RWPE2 (cell line): ENCODE measurements around the gene MAS1.

ENCODE experiments used
- ATAC-seq: fragments of 200-7000 bp; cut with Tn5 transposase; 3 replicates; pipeline ENCODE4 v1.9.1; 2021; ENCODE audit warnings: low read depth
- DNase-seq: peaks from one replicate; pipeline ENCODE4 v3.0.0-alpha.2; 2020; ENCODE audit warnings: low spot score
- H3K27ac ChIP-seq: fragments of 450-650 bp; 2 replicates; pipeline ENCODE4 v1.5.1; 2017; ENCODE audit warnings: mild to moderate bottlenecking; ENCODE audit not compliant: poor library complexity, severe bottlenecking
- H3K27me3 ChIP-seq: fragments of 250-450 bp; sonication (Bioruptor Pico); 2 replicates; pipeline ENCODE4 v1.5.1; 2021; ENCODE audit warnings: mild to moderate bottlenecking, moderate library complexity; ENCODE audit not compliant: insufficient read depth, poor library complexity, severe bottlenecking
- H3K36me3 ChIP-seq: fragments of 250-450 bp; sonication (Bioruptor Pico); 2 replicates; pipeline ENCODE4 v1.5.1; 2020; ENCODE audit warnings: low read depth, mild to moderate bottlenecking, moderate library complexity
- H3K4me1 ChIP-seq: fragments of 250-450 bp; sonication (Bioruptor Pico); 2 replicates; pipeline ENCODE4 v1.5.1; 2021; ENCODE audit warnings: mild to moderate bottlenecking, moderate library complexity; ENCODE audit not compliant: insufficient read depth, poor library complexity, severe bottlenecking
- H3K4me3 ChIP-seq: fragments of 250-450 bp; sonication (Bioruptor Pico); 2 replicates; pipeline ENCODE4 v1.5.1; 2021; ENCODE audit warnings: mild to moderate bottlenecking, moderate library complexity; ENCODE audit not compliant: severe bottlenecking
- H3K9me3 ChIP-seq: fragments of 250-450 bp; sonication (Bioruptor Pico); 2 replicates; pipeline ENCODE4 v1.5.1; 2021; ENCODE audit warnings: mild to moderate bottlenecking, moderate library complexity; ENCODE audit not compliant: severe bottlenecking
- TF ChIP-seq, protein P1 (sequence below): fragments of 450-650 bp; IDR thresholded peaks from one replicate; pipeline ENCODE4 v1.5.1; 2017; ENCODE audit warnings: mild to moderate bottlenecking, moderate library complexity; ENCODE audit not compliant: poor library complexity, severe bottlenecking

MAS1 gene

DNA sequence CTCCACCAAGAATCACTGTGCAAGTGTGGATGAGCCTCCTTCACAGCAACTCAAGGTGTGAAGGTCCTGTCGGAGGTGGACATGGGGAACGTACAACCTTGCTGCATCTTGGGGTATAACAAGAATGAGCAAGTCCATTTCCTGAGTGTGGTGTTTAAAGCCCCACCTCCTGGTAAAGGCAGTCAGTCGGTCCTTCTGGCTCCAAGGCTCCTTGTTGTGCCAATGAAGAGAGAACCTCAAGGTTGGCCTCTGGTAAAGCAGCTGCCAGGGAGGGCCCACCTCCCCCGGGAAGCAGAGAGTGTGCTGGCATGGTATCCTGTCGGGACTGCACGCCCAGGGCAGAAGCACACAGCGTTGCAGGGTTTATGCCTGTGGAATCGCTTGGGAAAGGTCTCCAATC lies 12.4 kb upstream of the MAS1 start:
- H3K36me3 ChIP-seq: no peaks in the 10 kb centered on the region
- H3K4me3 ChIP-seq: no peak overlapping the region
- TF ChIP-seq, protein P1, sequence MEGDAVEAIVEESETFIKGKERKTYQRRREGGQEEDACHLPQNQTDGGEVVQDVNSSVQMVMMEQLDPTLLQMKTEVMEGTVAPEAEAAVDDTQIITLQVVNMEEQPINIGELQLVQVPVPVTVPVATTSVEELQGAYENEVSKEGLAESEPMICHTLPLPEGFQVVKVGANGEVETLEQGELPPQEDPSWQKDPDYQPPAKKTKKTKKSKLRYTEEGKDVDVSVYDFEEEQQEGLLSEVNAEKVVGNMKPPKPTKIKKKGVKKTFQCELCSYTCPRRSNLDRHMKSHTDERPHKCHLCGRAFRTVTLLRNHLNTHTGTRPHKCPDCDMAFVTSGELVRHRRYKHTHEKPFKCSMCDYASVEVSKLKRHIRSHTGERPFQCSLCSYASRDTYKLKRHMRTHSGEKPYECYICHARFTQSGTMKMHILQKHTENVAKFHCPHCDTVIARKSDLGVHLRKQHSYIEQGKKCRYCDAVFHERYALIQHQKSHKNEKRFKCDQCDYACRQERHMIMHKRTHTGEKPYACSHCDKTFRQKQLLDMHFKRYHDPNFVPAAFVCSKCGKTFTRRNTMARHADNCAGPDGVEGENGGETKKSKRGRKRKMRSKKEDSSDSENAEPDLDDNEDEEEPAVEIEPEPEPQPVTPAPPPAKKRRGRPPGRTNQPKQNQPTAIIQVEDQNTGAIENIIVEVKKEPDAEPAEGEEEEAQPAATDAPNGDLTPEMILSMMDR: no peak
- DNase-seq: no peak
- no peak overlapping the region for H3K27ac ChIP-seq
- no peak for ATAC-seq
- H3K27me3 ChIP-seq: no peaks in the 10 kb centered on the region
- no peaks in the 10 kb centered on the region for H3K9me3 ChIP-seq
- H3K4me1 ChIP-seq: no peaks in the 10 kb centered on the region

DNA sequence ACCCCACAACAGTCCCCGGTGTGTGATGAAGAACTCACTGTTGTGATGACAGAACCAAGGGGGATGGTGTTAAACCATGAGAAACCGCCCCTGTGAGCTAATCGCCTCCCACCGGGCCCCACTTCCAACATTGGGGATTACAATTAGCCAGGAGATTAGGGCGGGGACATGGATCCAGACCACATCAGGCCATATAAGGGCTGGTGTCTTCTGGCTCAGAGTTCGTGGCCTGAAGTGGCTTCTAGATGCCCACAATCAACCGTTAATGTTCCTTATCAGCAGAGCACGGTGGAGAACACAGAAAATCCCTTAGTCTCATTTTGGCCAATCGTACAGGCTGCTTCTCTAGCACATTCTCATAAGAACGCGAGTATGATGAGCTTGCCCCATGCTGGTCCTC lies 10.9 kb upstream of the MAS1 start:
- no peak overlapping the region for H3K4me3 ChIP-seq
- DNase-seq (no peak), ATAC-seq (no peak)
- H3K36me3 ChIP-seq: no peaks in the 10 kb centered on the region
- no peaks in the 10 kb centered on the region for H3K9me3 ChIP-seq
- no peak overlapping the region for H3K27ac ChIP-seq
- H3K4me1 ChIP-seq: no peaks in the 10 kb centered on the region
- TF ChIP-seq, protein P1: no peak
- H3K27me3 ChIP-seq: no peaks in the 10 kb centered on the region

DNA sequence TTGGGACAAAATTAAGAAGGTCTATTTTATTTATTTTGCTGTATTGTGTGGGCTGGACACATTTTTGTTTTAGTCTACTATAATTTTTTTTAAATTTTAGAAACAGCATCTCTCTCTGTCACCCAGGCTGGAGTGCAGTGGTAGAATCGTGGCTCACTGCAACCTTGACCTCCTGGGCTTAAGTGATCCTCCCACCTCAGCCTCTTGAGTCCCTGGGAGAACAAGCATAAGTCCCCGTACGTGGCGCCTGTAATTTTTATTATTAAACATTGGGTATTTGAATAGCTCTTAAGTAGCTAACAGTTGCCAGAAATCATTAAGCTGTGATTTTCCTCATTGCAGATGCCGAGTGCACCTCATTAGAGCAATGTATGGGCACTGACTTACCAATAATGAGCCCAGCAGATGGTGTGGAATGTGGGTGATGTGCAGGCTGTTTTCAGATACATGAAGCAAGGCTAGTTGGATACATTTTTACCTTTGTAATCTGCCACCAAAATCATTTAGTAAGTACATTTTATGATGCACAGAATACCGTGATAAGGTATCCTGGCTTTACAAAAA lies 10.3 kb upstream of the MAS1 start:
- Histone ChIP-seq H3K4me1 (no peaks in the 10 kb centered on the region), H3K27ac (no peak overlapping the region), H3K9me3 (no peaks in the 10 kb centered on the region), H3K36me3 (no peaks in the 10 kb centered on the region), H3K27me3 (no peaks in the 10 kb centered on the region), H3K4me3 (no peak overlapping the region)
- TF ChIP-seq, protein P1: no peak
- no peak for DNase-seq
- no peak for ATAC-seq

DNA sequence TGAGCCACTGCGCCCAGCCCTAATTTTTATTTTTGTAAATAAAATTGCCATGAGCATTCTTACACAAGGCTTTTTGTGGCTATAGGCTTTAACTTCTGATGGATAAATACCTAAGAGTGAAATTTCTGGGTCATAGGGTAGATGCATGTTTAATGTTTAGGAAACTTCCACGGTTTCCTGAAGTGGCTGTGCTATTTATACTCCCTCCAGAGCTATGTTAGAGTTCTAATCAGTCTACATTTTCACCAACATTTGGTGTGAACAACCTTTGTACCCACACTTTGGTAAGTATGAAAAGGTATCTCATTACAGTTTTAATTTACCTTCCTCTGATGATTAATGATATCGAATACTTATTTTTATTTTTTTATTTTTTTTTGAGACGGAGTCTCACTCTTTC lies 6.1 kb upstream of the MAS1 start:
- TF ChIP-seq, protein P1: no peak
- no peak overlapping the region for H3K27ac ChIP-seq
- H3K36me3 ChIP-seq: no peaks in the 10 kb centered on the region
- H3K4me3 ChIP-seq: no peak overlapping the region
- H3K4me1 ChIP-seq: no peaks in the 10 kb centered on the region
- no peak for ATAC-seq
- H3K27me3 ChIP-seq: no peaks in the 10 kb centered on the region
- no peak for DNase-seq
- H3K9me3 ChIP-seq: no peaks in the 10 kb centered on the region

DNA sequence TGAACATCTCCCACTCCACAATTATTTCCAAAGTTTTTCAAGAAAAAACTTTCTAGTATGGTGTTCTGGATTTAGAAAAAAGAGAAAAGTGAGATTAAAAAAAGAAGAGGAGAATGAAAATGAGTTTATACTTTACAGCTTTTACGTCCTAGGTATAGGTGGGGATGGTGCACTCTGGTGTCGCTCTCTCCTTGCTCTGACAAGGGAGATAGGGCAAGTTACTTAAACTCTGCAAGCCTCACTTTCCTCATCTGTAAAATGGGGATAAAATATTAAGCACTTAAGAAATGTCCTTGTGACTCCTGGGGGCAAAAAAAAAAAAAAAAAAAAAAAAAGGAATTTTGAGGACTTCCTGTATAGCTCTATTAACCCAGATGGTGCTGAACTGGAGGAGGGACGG lies 4.5 kb upstream of the MAS1 start:
- no peaks in the 10 kb centered on the region for H3K36me3 ChIP-seq
- H3K27me3 ChIP-seq: peaks cover 1% of the 10 kb centered on the region
- no peak overlapping the region for H3K4me3 ChIP-seq
- ATAC-seq: no peak
- no peaks in the 10 kb centered on the region for H3K4me1 ChIP-seq
- DNase-seq: no peak
- TF ChIP-seq, protein P1: no peak
- H3K9me3 ChIP-seq: no peaks in the 10 kb centered on the region
- no peak overlapping the region for H3K27ac ChIP-seq
